Dermis blood vessel endothelial cell (primary cell): ENCODE measurements around the gene SNRNP200. TPM values are rescaled to one million over a fixed set of nuclear protein-coding genes. Genes with fewer than 3 reads are reported as not detected.
"Not testable (repeated sequence)": the region's sequence is repeated elsewhere in the genome, so short reads cannot be mapped to it uniquely, and the experiment has no call there.

Experiments
- DNase-seq: peaks from one replicate; pipeline ENCODE4 v3.0.0; 2010
- total RNA-seq: library from RNA; depleted of rRNA; stranded (reverse); fragments of >200 nt; gene quantifications from 2 replicates; pipeline ENCODE4 v1.2.3, GENCODE V29; 2014

Gene SNRNP200
- total RNA-seq, 1 donor from 2014 or later = 56.8 TPM

GRCh38 chr2:96273763-96274162, 31.6 kb downstream of the SNRNP200 start:
- no peak for DNase-seq

DNA sequence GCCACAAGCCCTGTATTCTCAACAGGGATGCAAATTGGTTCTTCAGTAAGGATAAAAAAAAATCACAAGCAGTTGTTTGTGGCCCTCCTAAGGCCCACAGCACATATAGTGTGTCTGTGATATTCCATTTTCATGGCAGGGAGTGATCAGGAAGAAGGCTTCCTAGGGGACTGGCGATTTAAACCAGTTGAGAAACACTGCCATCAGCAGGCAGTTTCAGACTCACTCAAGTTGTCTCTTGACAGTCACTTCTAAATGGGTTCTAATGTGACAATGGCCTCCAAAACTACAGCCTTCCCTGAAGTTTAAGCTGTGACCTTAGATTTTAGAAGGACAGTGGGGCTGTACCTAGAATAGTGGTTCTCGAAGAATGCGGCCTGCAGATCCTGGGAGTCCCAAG, 33.4 kb downstream of the SNRNP200 start:
- peak; percentile 19 for DNase-seq

DNA sequence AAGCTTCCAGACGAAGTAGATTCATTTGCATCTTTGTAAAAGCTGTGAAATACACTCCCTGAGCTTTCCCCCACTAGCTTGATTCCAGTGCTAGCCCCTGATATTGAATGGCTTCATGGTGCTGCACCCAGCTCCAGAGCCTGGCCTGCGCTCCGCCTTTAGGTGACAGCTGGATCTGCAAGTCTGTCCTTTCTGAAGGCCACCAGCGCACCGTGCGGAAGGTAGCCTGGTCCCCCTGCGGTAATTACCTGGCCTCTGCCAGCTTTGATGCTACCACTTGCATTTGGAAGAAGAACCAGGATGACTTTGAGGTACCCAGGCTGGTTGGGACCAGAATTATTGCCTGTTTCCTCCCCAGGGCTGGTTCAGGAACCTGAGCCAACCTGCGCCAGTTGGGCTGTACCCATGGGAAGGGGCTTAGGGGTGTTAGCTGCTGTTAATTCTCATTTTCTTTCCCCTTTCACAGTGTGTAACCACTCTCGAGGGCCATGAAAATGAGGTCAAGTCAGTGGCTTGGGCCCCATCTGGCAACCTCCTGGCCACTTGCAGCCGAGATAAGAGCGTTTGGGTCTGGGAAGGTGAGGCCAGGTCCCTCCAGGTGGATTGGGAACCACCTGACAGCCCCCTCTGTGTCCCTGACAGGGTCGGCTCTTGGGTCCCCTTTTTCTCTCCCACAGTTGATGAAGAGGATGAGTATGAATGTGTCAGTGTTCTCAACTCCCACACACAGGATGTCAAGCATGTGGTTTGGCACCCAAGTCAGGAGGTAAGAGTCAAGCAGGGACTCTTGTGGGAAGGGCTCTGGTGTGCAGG, 38.0 kb downstream of the SNRNP200 start:
- DNase-seq = peak; percentile 62

GRCh38 chr2:96265840-96266679, 39.3 kb downstream of the SNRNP200 start, which contains the start of the genes CIAO1 and TMEM127:
Gene CIAO1 (plus strand): TSS chr2:96266225. CDS start chr2:96266351, 126 bp downstream.
Gene TMEM127 (minus strand): TSS chr2:96265997. CDS start chr2:96265381, 616 bp downstream.
- DNase-seq = peak; percentile 99

DNA sequence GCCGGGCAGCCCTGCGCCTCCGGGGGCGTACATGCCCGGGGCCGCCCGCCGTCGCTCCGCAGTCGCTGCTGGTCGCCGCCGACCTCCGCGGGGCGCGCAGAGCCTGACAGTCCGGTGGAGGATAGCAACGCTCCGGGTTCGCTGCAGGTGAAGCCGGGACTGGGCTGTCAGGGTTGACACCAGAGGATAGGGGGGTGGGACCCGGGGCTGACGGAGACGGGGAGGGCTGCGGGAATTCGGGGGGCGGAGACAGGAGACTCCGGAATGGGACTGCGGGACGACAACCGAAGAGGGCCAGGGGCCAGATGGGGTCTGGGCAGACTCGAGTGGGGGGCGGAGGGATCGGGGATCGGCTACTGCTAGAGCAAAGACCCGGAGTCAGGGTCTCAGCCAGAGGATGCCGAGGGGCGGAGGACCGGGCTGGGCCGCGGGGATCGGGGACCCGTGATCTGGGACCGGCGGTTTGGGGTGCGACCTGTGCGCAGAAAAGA, 40.0 kb downstream of the SNRNP200 start:
- peak; percentile 50 for DNase-seq

GRCh38 chr2:96264656-96265348, 40.5 kb downstream of the SNRNP200 start:
- peak; percentile 77 for DNase-seq

DNA sequence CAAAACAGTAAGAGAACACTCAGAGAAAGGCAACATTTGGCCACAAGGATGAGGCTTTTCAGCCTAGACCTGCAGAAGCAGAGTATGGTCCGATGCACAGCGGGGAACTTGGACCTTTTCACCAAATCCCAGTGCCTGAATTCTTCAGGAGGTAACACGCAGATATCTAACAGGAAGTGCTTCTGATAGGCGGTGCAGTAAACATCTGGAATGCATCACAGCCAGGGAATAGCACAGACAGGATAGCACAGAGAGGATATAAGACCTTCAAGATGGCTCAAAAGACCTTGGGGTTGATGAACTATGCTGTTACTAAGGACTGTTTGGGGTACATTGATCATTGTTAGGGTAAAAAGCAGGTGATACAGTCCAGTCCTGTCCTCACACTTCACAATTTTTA, 41.3 kb downstream of the SNRNP200 start:
- DNase-seq = no peak

GRCh38 chr2:96262306-96262705, 43.0 kb downstream of the SNRNP200 start:
- no peak for DNase-seq

DNA sequence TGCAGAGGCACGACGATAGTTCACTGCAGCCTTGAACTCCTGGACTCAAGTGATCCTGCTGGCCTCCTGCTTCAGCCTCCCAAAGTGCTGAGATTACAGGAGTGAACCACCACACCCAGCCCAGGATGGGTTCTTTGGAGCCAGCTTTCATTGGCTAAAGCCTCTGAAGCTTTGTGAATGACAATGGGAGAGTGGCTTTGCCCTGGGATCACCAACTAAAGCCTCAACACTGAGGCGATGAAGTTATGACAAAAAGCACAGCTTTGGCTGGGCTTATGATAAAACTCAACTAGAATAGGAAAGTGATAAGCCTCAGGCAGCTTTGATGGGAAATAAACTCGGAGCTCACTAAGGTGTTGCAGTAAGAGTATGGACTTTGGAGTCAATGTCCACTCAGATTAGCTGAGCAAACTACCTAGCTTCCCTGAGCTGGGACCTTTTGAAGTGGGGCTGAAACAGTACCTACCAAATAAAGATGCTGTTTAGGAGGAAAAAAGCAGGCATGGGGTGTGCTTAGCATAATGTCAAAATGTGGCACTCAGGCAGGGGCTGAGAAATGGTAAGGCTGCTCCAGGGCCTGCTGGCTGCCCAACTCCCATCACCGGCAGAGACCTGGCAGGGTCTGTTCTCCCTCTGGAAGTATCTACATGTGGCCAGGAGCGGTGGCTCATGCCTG, 43.9 kb downstream of the SNRNP200 start:
- DNase-seq = no peak

- DNase-seq = peak; percentile 92
Observed at GRCh38 chr2:96260387-96261260, 44.7 kb downstream of the SNRNP200 start.

GRCh38 chr2:96259497-96259921, 45.8 kb downstream of the SNRNP200 start:
- peak; percentile 55 for DNase-seq

DNA sequence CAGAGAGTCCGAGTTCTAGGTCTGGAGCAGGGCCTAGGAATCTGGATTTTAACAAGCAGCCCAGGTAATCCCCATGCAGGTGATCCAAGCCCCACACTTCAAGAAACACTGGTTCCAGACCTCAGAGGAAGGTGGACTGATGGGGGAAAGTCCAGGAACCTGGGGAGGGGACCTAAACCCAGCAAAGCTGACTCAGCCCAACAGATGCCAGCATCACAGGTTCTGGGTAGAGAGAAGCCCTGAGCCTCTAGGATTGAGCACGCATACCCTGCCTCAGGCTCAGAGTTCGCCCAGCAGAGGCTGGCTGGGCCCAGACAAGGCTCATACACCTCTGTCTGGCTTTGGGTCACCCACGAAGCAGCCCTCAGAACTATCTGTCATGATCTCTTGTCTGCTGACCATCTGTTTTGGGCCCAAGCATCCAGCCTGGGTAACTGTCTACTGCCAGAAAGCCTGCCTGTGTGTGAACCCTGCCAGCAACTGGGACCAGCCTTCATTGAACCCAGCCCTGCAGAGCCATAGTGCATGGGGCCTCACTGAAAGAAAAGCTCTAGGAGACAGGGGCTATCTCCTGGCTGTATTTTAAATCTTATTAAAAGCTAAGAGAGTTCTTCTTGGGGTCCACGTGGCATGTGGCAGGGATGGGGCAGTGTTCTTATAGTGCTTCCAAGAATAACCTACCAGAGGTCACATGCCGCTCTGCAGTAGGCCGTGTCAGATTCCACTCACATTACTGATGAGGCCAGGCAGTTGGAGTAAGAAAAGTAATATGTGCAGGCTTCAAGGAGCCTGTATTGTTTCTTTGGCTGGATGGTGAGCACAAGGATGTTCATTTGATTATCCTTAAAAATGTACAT, 47.0 kb downstream of the SNRNP200 start:
- DNase-seq = no peak

GRCh38 chr2:96257744-96258143, 47.6 kb downstream of the SNRNP200 start:
- DNase-seq = not testable (repeated sequence)

DNA sequence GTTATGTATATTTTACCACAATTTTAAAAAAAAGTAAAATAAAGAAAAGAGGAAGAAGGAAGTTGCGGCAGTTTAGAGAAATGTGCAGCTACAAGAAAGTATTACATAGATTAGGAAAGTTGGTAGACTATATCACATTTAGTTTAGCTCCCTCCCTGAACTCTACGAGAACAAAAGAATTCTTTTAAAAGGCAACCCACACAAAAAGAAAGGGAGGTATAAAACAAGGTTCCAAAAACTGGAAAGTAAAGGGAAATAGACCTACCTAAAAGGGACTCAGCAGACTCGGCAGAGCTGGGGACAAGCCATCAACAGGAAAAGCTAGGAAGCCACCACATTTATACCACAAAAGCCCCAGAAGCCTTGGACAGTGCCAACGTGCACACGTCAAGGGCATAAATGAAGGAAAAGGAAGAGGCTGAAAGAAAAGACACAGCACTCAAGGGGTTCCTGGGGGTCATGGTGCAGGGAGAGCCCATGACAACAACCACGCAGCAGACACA, 48.7 kb downstream of the SNRNP200 start:
- DNase-seq = no peak

- peak; percentile 81 for DNase-seq
Observed at GRCh38 chr2:96254571-96254970, 50.8 kb downstream of the SNRNP200 start.

GRCh38 chr2:96253006-96253405, 52.3 kb downstream of the SNRNP200 start:
- no peak for DNase-seq

DNA sequence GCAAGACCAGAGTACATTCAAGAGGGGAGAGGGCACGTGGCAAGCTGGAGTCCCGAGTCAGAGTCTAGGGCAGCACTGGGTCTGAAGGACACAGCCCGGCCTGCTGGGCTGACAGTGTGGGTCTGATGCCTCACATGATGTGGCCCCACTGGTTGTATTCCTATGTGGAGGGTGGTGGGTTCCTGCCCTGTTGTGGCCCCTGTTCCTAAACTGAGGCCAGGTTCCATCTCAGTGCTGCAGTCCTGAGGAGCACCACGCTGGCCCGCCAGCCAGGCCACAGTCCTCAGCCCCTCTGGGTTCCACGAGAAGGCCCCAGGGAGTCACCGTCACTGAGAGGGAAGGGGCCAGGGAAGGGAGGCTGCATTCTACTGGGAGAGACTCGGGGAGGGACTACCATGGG, 52.8 kb downstream of the SNRNP200 start:
- no peak for DNase-seq

GRCh38 chr2:96251721-96252292, 53.5 kb downstream of the SNRNP200 start:
- DNase-seq = peak; percentile 92

DNA sequence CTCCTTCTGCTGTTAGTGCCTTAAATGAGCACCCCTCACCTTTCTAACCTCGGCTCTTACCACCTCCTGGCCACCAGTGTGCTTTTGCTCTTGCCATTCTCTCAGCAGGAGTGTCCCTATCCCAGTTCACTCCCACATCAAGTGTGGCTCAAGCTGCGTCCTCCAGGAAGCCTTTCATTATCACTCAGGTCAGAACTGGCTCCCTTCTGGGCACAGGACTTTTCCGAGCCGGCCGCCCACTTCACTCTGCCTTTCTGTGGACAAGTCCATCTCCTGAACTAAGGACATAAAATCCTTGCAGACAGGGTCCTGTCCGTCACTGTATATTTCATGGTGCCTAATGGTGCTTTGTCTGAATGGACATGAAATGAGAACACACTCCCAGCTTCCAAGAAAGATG, 55.2 kb downstream of the SNRNP200 start:
- no peak for DNase-seq
